IPS-18c (cell line): Measurements from ENCODE around the gene TRIM60.
"Not testable (repeated sequence)": the region's sequence is repeated elsewhere in the genome, so short reads cannot be mapped to it uniquely, and the experiment has no call there.

Experiments used
- H3K4me3 ChIP-seq: 2 replicates; pipeline ENCODE4 v1.7.0; 2013; ENCODE audit warnings: low read depth, mild to moderate bottlenecking, low read length, moderate library complexity; ENCODE audit not compliant: insufficient read depth
- H3K9me3 ChIP-seq: one replicate; pipeline ENCODE4 v1.6.1; 2013; ENCODE audit warnings: mild to moderate bottlenecking, low read length, moderate library complexity; ENCODE audit not compliant: control insufficient read depth, insufficient read depth

The TRIM60 gene

GRCh38 chr4:165025782-165026181 is 6.0 kb upstream of the TRIM60 start:
- H3K4me3 ChIP-seq, H3K9me3 ChIP-seq: not testable (repeated sequence)

- Histone ChIP-seq H3K4me3 (no peak overlapping the region), H3K9me3 (no peaks in the 10 kb centered on the region)
Observed at GRCh38 chr4:165027762-165028402, 3.9 kb upstream of the TRIM60 start.

GRCh38 chr4:165048170-165048569 is 16.4 kb downstream of the TRIM60 start:
- no peak overlapping the region for H3K4me3 ChIP-seq

GRCh38 chr4:165052627-165053026 is 20.8 kb downstream of the TRIM60 start:
- Histone ChIP-seq H3K9me3 (no peaks in the 10 kb centered on the region), H3K4me3 (no peak overlapping the region)

More at GRCh38 chr4:165048170-165048569, 16.4 kb downstream of the TRIM60 start:
- H3K9me3 ChIP-seq = no peaks in the 10 kb centered on the region

- H3K4me3 ChIP-seq = no peak within 1 kb of the TSS
- no peaks in the 10 kb centered on the region for H3K9me3 ChIP-seq
Observed at GRCh38 chr4:165053645-165054044, 21.8 kb downstream of the TRIM60 start, which contains the start of gene TRIM75. TRIM75 (plus strand) TSS chr4:165053866; CDS start chr4:165059148, 5,282 bp downstream.

- H3K4me3 ChIP-seq = no peak overlapping the region
Observed at GRCh38 chr4:165055601-165056000, 23.8 kb downstream of the TRIM60 start.

GRCh38 chr4:165058666-165059065 is 26.9 kb downstream of the TRIM60 start:
- no peak overlapping the region for H3K4me3 ChIP-seq
- H3K9me3 ChIP-seq = no peaks in the 10 kb centered on the region

More at GRCh38 chr4:165055601-165056000, 23.8 kb downstream of the TRIM60 start:
- H3K9me3 ChIP-seq = no peaks in the 10 kb centered on the region

GRCh38 chr4:165059386-165059785 is 27.6 kb downstream of the TRIM60 start:
- no peak overlapping the region for H3K4me3 ChIP-seq
- H3K9me3 ChIP-seq = no peaks in the 10 kb centered on the region

GRCh38 chr4:165060938-165061337 is 29.1 kb downstream of the TRIM60 start:
- H3K4me3 ChIP-seq = no peak overlapping the region
- H3K9me3 ChIP-seq = no peaks in the 10 kb centered on the region

GRCh38 chr4:165070560-165070959 is 38.8 kb downstream of the TRIM60 start:
- H3K9me3 ChIP-seq = no peaks in the 10 kb centered on the region
- H3K4me3 ChIP-seq = no peak overlapping the region

GRCh38 chr4:165073346-165073745 is 41.5 kb downstream of the TRIM60 start:
- not testable (repeated sequence) for H3K4me3 ChIP-seq, H3K9me3 ChIP-seq

GRCh38 chr4:165077034-165077578 is 45.3 kb downstream of the TRIM60 start:
- no peaks in the 10 kb centered on the region for H3K9me3 ChIP-seq
- H3K4me3 ChIP-seq = no peak overlapping the region

- Histone ChIP-seq H3K4me3 (no peak overlapping the region), H3K9me3 (no peaks in the 10 kb centered on the region)
Observed at GRCh38 chr4:165079476-165079875, 47.7 kb downstream of the TRIM60 start.

GRCh38 chr4:165084787-165085186 is 53.0 kb downstream of the TRIM60 start:
- not testable (repeated sequence) for H3K9me3 ChIP-seq, H3K4me3 ChIP-seq

GRCh38 chr4:165085946-165086345 is 54.1 kb downstream of the TRIM60 start:
- no peaks in the 10 kb centered on the region for H3K9me3 ChIP-seq
- no peak overlapping the region for H3K4me3 ChIP-seq

- H3K4me3 ChIP-seq = no peak overlapping the region
- H3K9me3 ChIP-seq = no peaks in the 10 kb centered on the region
Observed at GRCh38 chr4:165088366-165088765, 56.6 kb downstream of the TRIM60 start.
